GM19351 (cell line): ENCODE results near the gene MS4A18.

ENCODE experiments used
- ATAC-seq: cut with Tn5 transposase; IDR thresholded peaks from one replicate; pipeline ENCODE4 v1.9.1; 2021; ENCODE audit warnings: mild to moderate bottlenecking, moderate library complexity; ENCODE audit not compliant: unreplicated experiment

The MS4A18 gene

GRCh38 chr11:60764879-60765278 lies 40.4 kb downstream of the MS4A18 start:
- peak; percentile 59 for ATAC-seq

GRCh38 chr11:60765355-60765754 lies 40.8 kb downstream of the MS4A18 start:
- peak; percentile 22 for ATAC-seq

GRCh38 chr11:60766547-60766946 lies 42.0 kb downstream of the MS4A18 start:
- ATAC-seq = no peak

GRCh38 chr11:60767388-60767811 lies 42.9 kb downstream of the MS4A18 start:
- ATAC-seq = no peak

GRCh38 chr11:60768202-60768601 lies 43.7 kb downstream of the MS4A18 start:
- ATAC-seq = no peak

- ATAC-seq = no peak
Observed at GRCh38 chr11:60769273-60769672, 44.8 kb downstream of the MS4A18 start.

GRCh38 chr11:60769811-60770210 lies 45.3 kb downstream of the MS4A18 start:
- ATAC-seq = no peak

- no peak for ATAC-seq
Observed at GRCh38 chr11:60771146-60771545, 46.6 kb downstream of the MS4A18 start.

GRCh38 chr11:60771879-60772525 lies 47.5 kb downstream of the MS4A18 start:
- ATAC-seq = peak; percentile 38

GRCh38 chr11:60772666-60773065 lies 48.1 kb downstream of the MS4A18 start:
- no peak for ATAC-seq

GRCh38 chr11:60774726-60775125 lies 50.2 kb downstream of the MS4A18 start:
- no peak for ATAC-seq

GRCh38 chr11:60775420-60775961 lies 51.0 kb downstream of the MS4A18 start:
- peak; percentile 70 for ATAC-seq

- ATAC-seq = no peak
Observed at GRCh38 chr11:60776167-60776566, 51.6 kb downstream of the MS4A18 start.

- ATAC-seq = no peak
Observed at GRCh38 chr11:60777106-60777505, 52.6 kb downstream of the MS4A18 start.

- ATAC-seq = no peak
Observed at GRCh38 chr11:60777572-60777971, 53.1 kb downstream of the MS4A18 start.

- ATAC-seq = no peak
Observed at GRCh38 chr11:60780065-60780464, 55.5 kb downstream of the MS4A18 start.

GRCh38 chr11:60780774-60781173 lies 56.3 kb downstream of the MS4A18 start:
- no peak for ATAC-seq

GRCh38 chr11:60781286-60781980 lies 56.9 kb downstream of the MS4A18 start:
- ATAC-seq = no peak

- ATAC-seq = no peak
Observed at GRCh38 chr11:60781981-60782316, 57.4 kb downstream of the MS4A18 start.

- ATAC-seq = no peak
Observed at GRCh38 chr11:60782393-60783140, 58.0 kb downstream of the MS4A18 start.

GRCh38 chr11:60783141-60783484 lies 58.6 kb downstream of the MS4A18 start:
- no peak for ATAC-seq

- no peak for ATAC-seq
Observed at GRCh38 chr11:60783911-60784310, 59.4 kb downstream of the MS4A18 start.
